GM12878 (cell line): ENCODE results near the gene KCNA1. TPM values are rescaled to one million over a fixed set of nuclear protein-coding genes. Genes with fewer than 3 reads are reported as not detected.

Source experiments
- ATAC-seq: fragments of 200-7000 bp; cut with Tn5 transposase; 3 replicates; pipeline ENCODE4 v1.9.1; 2020; ENCODE audit warnings: mild to moderate bottlenecking, moderate library complexity
- BruUV-seq: library from RNA; stranded (reverse); fragments of 400-500 nt; replicated peaks from 2 replicates; lab custom pipeline; 2021; lab: Mats Ljungman, UMichigan
- CTCF ChIA-PET: fragments of 300-600 bp; sonication (Branson Sonifier 250); formaldehyde crosslinking; extraction: SDS; loops from one replicate; lab custom pipeline; 2021; ENCODE audit warnings: inconsistent platforms; lab: Yijun Ruan, JAX
- POLR2A ChIA-PET: fragments of 350-600 bp; formaldehyde crosslinking; extraction: SDS; loops from one replicate; lab custom pipeline; 2021; ENCODE audit warnings: inconsistent platforms; lab: Charles Lee
- RAD21 ChIA-PET: fragments of 300-600 bp; sonication (Branson Sonifier 250); formaldehyde crosslinking; loops from one replicate; lab custom pipeline; 2023; ENCODE audit warnings: antibody characterized with exemption; ENCODE audit not compliant: unreplicated experiment; lab: Charles Lee
- SMC1A ChIA-PET: fragments of 300-600 bp; sonication (Branson Sonifier 250); formaldehyde crosslinking; loops from one replicate; lab custom pipeline; 2023; ENCODE audit not compliant: unreplicated experiment, uncharacterized antibody; lab: Charles Lee
- DNase-seq: peaks from one replicate; pipeline ENCODE4 v3.0.0-alpha.2; 2011; ENCODE audit warnings: low read depth, low spot score
- FAIRE-seq: peaks from 3 replicates; lab custom pipeline; 2011; peaks lifted over from hg19 to GRCh38; lab: Jason Lieb, UNC
- H2AFZ ChIP-seq: 2 replicates; pipeline ENCODE4 v1.6.0; 2011; ENCODE audit warnings: low read depth, low read length, control low read depth; ENCODE audit not compliant: control insufficient read depth
- H3K27ac ChIP-seq: 2 replicates; pipeline ENCODE4 v1.5.1; 2011; ENCODE audit warnings: control low read depth; ENCODE audit not compliant: control insufficient read depth, insufficient read depth
- H3K27me3 ChIP-seq, 2 experiments: replicated peaks in 1 of 2; 2 replicates each; pipeline versions ENCODE4 v1.6.0 to v1.6.1; 2011; ENCODE audit warnings: low read length in 1 of 2; ENCODE audit not compliant: control insufficient read depth in 2 of 2, insufficient read depth in 2 of 2
- H3K36me3 ChIP-seq, 2 experiments: 2 replicates each; pipeline ENCODE4 v1.5.1; 2011; ENCODE audit warnings: low read length in 1 of 2; ENCODE audit not compliant: control insufficient read depth in 2 of 2, insufficient read depth in 2 of 2
- H3K4me1 ChIP-seq: 2 replicates; pipeline ENCODE4 v1.6.1; 2011; ENCODE audit warnings: mild to moderate bottlenecking, low read length, moderate library complexity, mixed read lengths; ENCODE audit not compliant: control insufficient read depth, insufficient read depth
- H3K4me2 ChIP-seq: 2 replicates; pipeline ENCODE4 v1.6.0; 2011; ENCODE audit warnings: control low read depth; ENCODE audit not compliant: control insufficient read depth, insufficient read depth
- H3K4me3 ChIP-seq: fragments of 200-600 bp; sonication (generic); 2 replicates; pipeline ENCODE4 v1.5.1; 2016
- H3K79me2 ChIP-seq: 2 replicates; pipeline ENCODE4 v1.6.0; 2011; ENCODE audit warnings: low read length; ENCODE audit not compliant: control insufficient read depth, insufficient read depth
- H3K9ac ChIP-seq: 2 replicates; pipeline ENCODE4 v1.8.0; 2011; ENCODE audit warnings: low read length, control low read depth, mixed read lengths; ENCODE audit not compliant: control insufficient read depth, insufficient read depth
- H3K9me3 ChIP-seq: replicated peaks from 3 replicates; pipeline ENCODE4 v1.5.1; 2011; ENCODE audit warnings: mild to moderate bottlenecking, low read length; ENCODE audit not compliant: control insufficient read depth, insufficient read depth
- H4K20me1 ChIP-seq: 2 replicates; pipeline ENCODE4 v1.6.0; 2011; ENCODE audit not compliant: control insufficient read depth, insufficient read depth
- ATF7 ChIP-seq: fragments of 450-650 bp; IDR thresholded peaks from 2 replicates; pipeline ENCODE4 v1.6.1; 2016; ENCODE audit warnings: low read depth, mild to moderate bottlenecking
- BCL3 ChIP-seq: IDR thresholded peaks from 2 replicates; pipeline ENCODE4 v1.6.1; 2011; ENCODE audit warnings: borderline replicate concordance, low read depth, mild to moderate bottlenecking, moderate library complexity, low read length; ENCODE audit not compliant: insufficient read depth, poor library complexity, severe bottlenecking
- CBX5 ChIP-seq: sonication (generic); IDR thresholded peaks from 2 replicates; pipeline ENCODE4 v1.6.1; 2016; ENCODE audit warnings: low read depth, moderate library complexity, mild to moderate bottlenecking, inconsistent platforms
- CHD1 ChIP-seq: IDR thresholded peaks from 2 replicates; pipeline ENCODE4 v1.6.1; 2012; ENCODE audit warnings: low read depth, low read length, improper control_type of control experiment
- CREM ChIP-seq: IDR thresholded peaks from 2 replicates; pipeline ENCODE4 v1.6.1; 2014; ENCODE audit warnings: antibody characterized with exemption, low read depth
- ETV6 ChIP-seq, 2 experiments: fragments of 450-650 bp in 1 of 2; IDR thresholded peaks in 1 of 2; conservative IDR thresholded peaks in 1 of 2; 2 replicates each; pipeline ENCODE4 v1.6.1; 2014; ENCODE audit warnings: antibody characterized with exemption in 1 of 2, borderline replicate concordance in 1 of 2, low read depth in 1 of 2, mild to moderate bottlenecking in 1 of 2, moderate library complexity in 1 of 2
- FOXM1 ChIP-seq: IDR thresholded peaks from 2 replicates; pipeline ENCODE4 v1.6.1; 2012; ENCODE audit warnings: low read depth, mild to moderate bottlenecking, inconsistent platforms, low read length, moderate library complexity
- KAT2A ChIP-seq: conservative IDR thresholded peaks from 2 replicates; pipeline ENCODE4 v1.6.1; 2011; ENCODE audit warnings: low read depth, low read length; ENCODE audit not compliant: control insufficient read depth
- MEF2A ChIP-seq: IDR thresholded peaks from 2 replicates; pipeline ENCODE4 v1.6.1; 2011; ENCODE audit warnings: low read depth, mild to moderate bottlenecking, low read length, moderate library complexity; ENCODE audit not compliant: insufficient read depth
- MXI1 ChIP-seq: fragments of 150-350 bp; IDR thresholded peaks from 2 replicates; pipeline ENCODE4 v1.6.1; 2011; ENCODE audit warnings: low read depth, mild to moderate bottlenecking, inconsistent platforms, low read length, improper control_type of control experiment
- NR2F1 ChIP-seq: fragments of 450-650 bp; conservative IDR thresholded peaks from 2 replicates; pipeline ENCODE4 v1.6.1; 2017; ENCODE audit warnings: mild to moderate bottlenecking
- POLR2A ChIP-seq: IDR thresholded peaks from 2 replicates; pipeline ENCODE4 v1.6.1; 2011; ENCODE audit warnings: low read depth, mild to moderate bottlenecking, low read length
- PRDM15 ChIP-seq: fragments of 450-650 bp; formaldehyde crosslinking; IDR thresholded peaks from 2 replicates; pipeline ENCODE4 v1.4.0; 2020; ENCODE audit warnings: mild to moderate bottlenecking, moderate library complexity
- RUNX3 ChIP-seq: IDR thresholded peaks from 2 replicates; pipeline ENCODE4 v1.6.1; 2012; ENCODE audit warnings: low read length, inconsistent platforms
- SMAD1 ChIP-seq: fragments of 450-650 bp; IDR thresholded peaks from 2 replicates; pipeline ENCODE4 v1.6.1; 2018; ENCODE audit warnings: mild to moderate bottlenecking, low read depth; ENCODE audit not compliant: partially characterized antibody
- STAT1 ChIP-seq: fragments of 450-650 bp; conservative IDR thresholded peaks from 2 replicates; pipeline ENCODE4 v1.6.1; 2014; ENCODE audit warnings: antibody characterized with exemption, mild to moderate bottlenecking
- TCF7 ChIP-seq: IDR thresholded peaks from 2 replicates; pipeline ENCODE4 v1.6.1; 2014; ENCODE audit warnings: antibody characterized with exemption, borderline replicate concordance
- ZNF24 ChIP-seq: fragments of 450-650 bp; IDR thresholded peaks from 2 replicates; pipeline ENCODE4 v1.6.1; 2017; ENCODE audit warnings: antibody characterized with exemption, mild to moderate bottlenecking
- ZNF274 ChIP-seq: IDR thresholded peaks from one replicate; pipeline ENCODE4 v1.8.0; 2011; ENCODE audit not compliant: insufficient read length, insufficient read depth
- WGBS: methylation state at CpG from one replicate; pipeline ENCODE4 v1.1.6; 2016; ENCODE audit warnings: low lambda C conversion rate; ENCODE audit not compliant: insufficient replicate concordance, insufficient coverage; ENCODE audit errors: missing lambda C conversion rate; 5-methylcytosine and 5-hydroxymethylcytosine counted together
- in situ Hi-C: fragments of 300-500 bp; cut with MboI; formaldehyde crosslinking; loops from 9 replicates; pipeline ENCODE4 v1.14.3; 2018; ENCODE audit warnings: mixed read lengths
- intact Hi-C: fragments of 100-400 bp; cut with micrococcal nuclease; formaldehyde crosslinking; loops from one replicate; pipeline ENCODE4 v1.14.2; 2022; ENCODE audit not compliant: unreplicated experiment
- polyA plus RNA-seq, 11 experiments: library from polyadenylated mRNA; depleted of rRNA in 4 of 11; unstranded in 6 of 11; stranded (reverse) in 5 of 11; fragments of >200 nt; fragmentation: Nextera tagmentation in 4 of 11; fragmentation: Illumina TruSeq in 1 of 11; extraction: Ambion mirVana in 4 of 11; extraction: Trizol in 1 of 11; gene quantifications; 1 replicate in 1 of 11; 2 replicates in 10 of 11; pipeline versions ENCODE4 v1.2.1 to v1.2.3, GENCODE V29; 2011 to 2016; ENCODE audit warnings: inconsistent platforms in 2 of 11, missing spikeins in 2 of 11, low read depth in 1 of 11
- total RNA-seq, 4 experiments: library from RNA; depleted of rRNA in 3 of 4; stranded (reverse); fragments of >200 nt in 3 of 4; fragmentation: Illumina TruSeq in 1 of 4; extraction: Trizol in 1 of 4; gene quantifications; 2 replicates each; pipeline versions ENCODE4 v1.2.1 to v1.2.3, GENCODE V29; 2013 to 2021

KCNA1 gene
- total and polyA plus RNA-seq, 10 of the 15 experiments (the other 5 are each of a cell fraction or from before 2014, with no cell fraction given), result 0.05 to 0.77 (median 0.33) TPM

GRCh38 chr12:4951601-4952000 lies 41.9 kb downstream of the KCNA1 start:
- H3K9me3 ChIP-seq, result no peaks in the 10 kb centered on the region; the same call in 2 of the 3 replicates
- H3K9ac ChIP-seq, result no peak overlapping the region
- ChIA-PET SMC1A (interaction anchor here (1.2 to 1.7 kb wide), 2 partner anchors 9 to 92 kb away, joined by 5 to 8 read pairs; no protein-coding TSS in a partner anchor), POLR2A (no interaction called here), RAD21 (interaction anchor here (2.1 kb wide), 1 partner anchor 94 kb away, joined by 7 read pairs; no protein-coding TSS in a partner anchor), CTCF (interaction anchor here (0.7 to 4.0 kb wide), 4 partner anchors 8 to 317 kb away, joined by 3 to 25 read pairs (median 3); no protein-coding TSS in a partner anchor)
- peaks cover 7% of the 10 kb centered on the region; the same call in 1 of the 2 replicates for H3K4me1 ChIP-seq
- 17% methylated on average over 3 of the region's 3 CpGs for WGBS
- TF ChIP-seq SMAD1 (no peak), PRDM15 (no peak), ZNF24 (no peak), STAT1 (no peak), MXI1 (no peak), NR2F1 (no peak), CHD1 (no peak), BCL3 (no peak), CBX5 (no peak), ETV6 (conservative IDR thresholded peaks at IDR 0.05 in 1 of 2, IDR thresholded peaks at IDR 0.05 in 1 of 2; ENCODE audit: borderline replicate concordance in 1 of 2, low read depth in 1 of 2) (no peak), KAT2A (no peak), RUNX3 (no peak), TCF7 (no peak), FOXM1 (no peak), ATF7 (no peak), CREM (no peak), MEF2A (no peak), POLR2A (no peak), ZNF274 (no peak)
- H3K4me2 ChIP-seq, result no peak overlapping the region
- no peak for FAIRE-seq
- no peak for ATAC-seq
- no peaks in the 10 kb centered on the region; a peak in 1 of 4 replicates for H3K27me3 ChIP-seq
- H4K20me1 ChIP-seq, result no peaks in the 10 kb centered on the region
- H3K27ac ChIP-seq, result no peak overlapping the region
- no peak overlapping the region for H3K4me3 ChIP-seq
- H2AFZ ChIP-seq, result no peak overlapping the region
- intact Hi-C loops (no loop called here), in situ Hi-C loops (no loop called here)
- no peak for DNase-seq
- H3K79me2 ChIP-seq, result no peaks in the 10 kb centered on the region
- BruUV-seq, result no TSS peak
- H3K36me3 ChIP-seq, result no peaks in the 10 kb centered on the region
